ENCODE data around the gene RAF1.

Gene RAF1

GRCh38 chr3:12588039-12589009 lies 75.6 kb downstream of the RAF1 start:
- DNase-seq, result no peak

GRCh38 chr3:12586403-12586802 lies 77.5 kb downstream of the RAF1 start:
- no peak for DNase-seq

- DNase-seq, result no peak
Measured at GRCh38 chr3:12585970-12586369, 77.9 kb downstream of the RAF1 start.

DNA sequence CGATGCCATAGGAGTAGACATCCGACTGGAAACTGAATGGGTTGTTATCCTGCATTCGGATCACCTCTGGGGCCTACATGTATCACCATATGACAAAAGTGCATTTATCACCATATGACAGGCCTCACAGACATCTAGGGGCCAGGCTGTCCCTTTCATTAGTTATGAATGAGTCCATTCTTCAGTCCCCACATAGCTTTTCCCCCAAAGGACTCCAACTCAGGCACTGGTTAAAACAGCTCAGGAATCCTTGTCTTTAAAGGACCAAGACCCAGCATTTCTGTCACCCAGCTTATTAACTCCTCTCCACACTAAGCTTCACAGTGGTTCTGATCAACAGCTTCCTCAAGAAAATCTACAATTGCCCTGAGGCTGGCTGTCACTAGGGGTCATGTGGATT lies 78.7 kb downstream of the RAF1 start:
- DNase-seq, result no peak

DNA sequence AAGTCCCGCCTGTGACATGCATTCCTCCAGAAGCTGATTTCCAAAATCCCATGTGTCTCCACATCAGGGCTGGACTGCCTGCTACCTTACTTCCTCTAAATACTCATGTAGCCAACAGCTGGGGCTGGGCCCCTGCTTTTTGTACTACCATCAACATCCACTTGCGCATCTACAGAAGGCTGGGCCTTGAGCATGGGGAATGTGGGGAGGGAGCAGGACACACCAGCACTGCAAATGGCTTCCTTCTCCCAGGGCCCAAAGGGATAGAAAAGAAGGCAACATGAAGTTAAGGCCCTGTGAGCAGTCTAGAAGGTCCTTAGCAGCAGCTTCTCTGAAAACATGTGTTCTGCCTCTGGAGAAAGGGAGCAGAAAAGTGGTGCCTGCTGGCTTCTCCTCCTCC lies 79.8 kb downstream of the RAF1 start:
- no peak for DNase-seq

GRCh38 chr3:12583280-12583679 lies 80.6 kb downstream of the RAF1 start:
- DNase-seq, result no peak

GRCh38 chr3:12582730-12583129 lies 81.2 kb downstream of the RAF1 start:
- DNase-seq, result no peak

- DNase-seq, result peak; percentile 71 to 79 (median 77)
Measured at GRCh38 chr3:12579905-12580304, 84.0 kb downstream of the RAF1 start.

DNA sequence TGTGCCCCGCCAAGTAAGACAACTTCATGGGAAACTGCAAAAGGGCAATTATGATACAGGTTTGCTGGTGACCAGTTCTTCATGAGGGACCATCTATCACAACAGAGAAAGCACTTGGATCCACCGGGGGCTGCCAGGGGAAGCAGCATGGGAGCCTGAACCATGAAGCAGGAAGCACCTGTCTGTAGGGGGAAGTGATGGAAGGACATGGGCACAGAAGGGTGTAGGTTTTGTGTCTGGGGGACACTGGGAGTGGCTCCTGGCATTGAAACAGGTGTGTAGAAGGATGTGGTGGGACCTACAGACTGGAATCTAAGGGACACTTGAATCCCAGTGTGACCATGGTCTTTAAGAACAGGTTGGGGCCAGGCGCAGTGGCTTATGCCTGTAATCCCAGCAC lies 84.5 kb downstream of the RAF1 start:
- DNase-seq, result no peak

GRCh38 chr3:12578742-12579141 lies 85.2 kb downstream of the RAF1 start:
- no peak for DNase-seq

GRCh38 chr3:12577379-12577778 lies 86.5 kb downstream of the RAF1 start:
- no peak for DNase-seq

DNA sequence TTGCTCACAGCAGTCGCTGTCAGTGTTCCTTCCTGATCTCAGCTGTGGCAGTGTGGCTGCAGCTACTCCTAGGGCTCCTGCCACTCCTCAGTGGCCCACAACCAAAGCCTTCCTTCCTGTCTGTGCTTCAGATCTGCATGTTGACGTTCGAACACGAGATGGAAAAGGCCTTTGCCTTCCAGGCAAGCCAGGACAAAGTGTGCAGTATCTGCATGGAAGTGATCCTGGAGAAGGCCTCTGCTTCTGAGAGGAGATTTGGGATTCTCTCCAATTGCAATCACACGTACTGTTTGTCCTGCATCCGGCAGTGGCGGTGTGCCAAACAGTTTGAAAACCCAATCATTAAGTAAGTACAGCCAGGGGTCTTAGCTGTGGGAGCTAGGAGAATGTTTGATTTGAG lies 89.3 kb downstream of the RAF1 start:
- no peak for DNase-seq

DNA sequence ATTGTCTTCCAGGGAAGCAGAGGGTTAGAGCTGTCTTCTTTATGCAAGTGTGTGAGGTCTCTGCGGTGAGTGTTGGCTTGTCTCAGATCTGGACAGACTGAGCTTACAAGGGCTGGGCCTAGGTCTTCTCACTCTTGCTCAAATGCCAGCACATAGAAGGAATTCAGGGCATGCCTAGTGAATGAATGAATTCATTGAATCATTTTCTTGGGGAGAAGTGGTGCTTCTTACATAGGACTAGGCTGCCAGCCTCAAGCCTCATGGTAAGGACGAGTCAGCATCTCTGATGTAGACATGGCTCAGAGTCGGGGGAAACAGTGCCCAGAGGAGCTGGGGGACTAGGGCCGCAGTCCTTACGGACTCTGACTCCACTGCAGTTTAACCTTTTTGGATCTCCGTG lies 89.8 kb downstream of the RAF1 start:
- DNase-seq, result no peak

DNA sequence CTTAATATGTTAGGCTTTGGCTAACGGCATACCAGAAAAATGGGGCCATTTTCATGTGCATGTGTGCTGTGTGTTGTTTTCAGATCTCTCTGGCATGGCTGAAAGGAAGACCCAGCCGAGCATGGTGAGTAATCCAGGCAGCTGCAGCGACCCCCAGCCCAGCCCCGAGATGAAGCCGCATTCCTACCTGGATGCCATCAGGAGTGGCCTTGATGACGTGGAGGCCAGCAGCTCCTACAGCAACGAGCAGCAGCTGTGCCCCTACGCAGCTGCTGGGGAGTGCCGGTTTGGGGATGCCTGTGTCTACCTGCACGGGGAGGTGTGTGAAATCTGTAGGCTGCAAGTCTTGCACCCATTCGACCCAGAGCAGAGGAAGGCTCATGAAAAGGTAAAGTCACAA lies 91.9 kb downstream of the RAF1 start:
- no peak for DNase-seq

DNA sequence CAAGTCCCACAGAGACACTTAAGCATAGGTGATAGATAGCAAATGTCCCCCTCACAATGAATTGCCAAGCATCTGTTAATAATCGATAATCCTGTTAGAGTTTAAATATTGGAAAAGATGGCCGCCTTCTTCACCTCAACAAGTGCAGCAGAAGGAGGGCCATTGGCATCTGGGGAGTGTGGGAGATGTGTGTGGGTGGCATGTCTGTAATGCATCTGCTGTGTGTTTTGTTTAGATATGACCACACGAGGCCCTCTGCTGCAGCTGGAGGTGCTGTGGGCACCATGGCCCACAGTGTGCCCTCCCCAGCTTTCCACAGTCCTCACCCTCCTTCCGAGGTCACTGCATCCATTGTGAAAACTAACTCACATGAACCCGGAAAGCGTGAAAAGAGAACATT lies 94.1 kb downstream of the RAF1 start:
- no peak for DNase-seq

DNA sequence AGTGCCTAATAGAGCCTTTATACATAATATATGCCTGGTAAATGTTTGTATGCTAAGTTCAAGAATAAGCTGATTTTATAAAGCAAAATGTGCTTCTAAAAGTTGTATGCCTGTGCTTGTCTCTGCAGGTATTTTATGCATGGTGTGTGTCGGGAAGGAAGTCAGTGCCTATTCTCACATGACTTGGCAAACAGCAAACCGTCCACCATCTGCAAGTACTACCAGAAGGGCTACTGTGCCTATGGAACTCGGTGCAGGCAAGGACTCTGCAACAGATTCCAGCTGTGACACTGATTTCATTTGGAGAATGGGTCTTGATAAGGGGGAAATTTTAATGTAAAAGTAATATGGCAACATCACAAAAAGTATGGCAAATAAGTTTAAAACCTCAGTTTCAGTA lies 95.2 kb downstream of the RAF1 start:
- DNase-seq, result no peak

DNA sequence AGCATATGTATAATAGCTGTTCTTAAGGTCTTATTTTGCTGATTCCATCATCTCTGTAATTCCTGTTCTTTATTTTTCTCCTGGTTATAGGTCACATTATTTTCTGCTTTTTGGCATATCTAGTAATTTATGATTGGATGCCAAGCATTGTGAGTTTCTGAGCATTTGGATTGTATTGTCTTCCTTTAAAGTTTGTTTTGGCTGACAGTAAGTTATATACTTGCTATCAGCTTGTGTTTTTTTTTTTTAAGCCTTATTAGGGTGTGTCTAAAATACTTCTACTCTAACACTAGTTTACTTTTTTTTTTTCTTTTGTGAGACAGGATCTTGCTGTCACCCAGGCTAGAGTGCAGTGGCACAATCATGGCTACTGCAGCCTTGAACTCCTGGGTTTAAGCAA lies 96.9 kb downstream of the RAF1 start:
- no peak for DNase-seq

DNA sequence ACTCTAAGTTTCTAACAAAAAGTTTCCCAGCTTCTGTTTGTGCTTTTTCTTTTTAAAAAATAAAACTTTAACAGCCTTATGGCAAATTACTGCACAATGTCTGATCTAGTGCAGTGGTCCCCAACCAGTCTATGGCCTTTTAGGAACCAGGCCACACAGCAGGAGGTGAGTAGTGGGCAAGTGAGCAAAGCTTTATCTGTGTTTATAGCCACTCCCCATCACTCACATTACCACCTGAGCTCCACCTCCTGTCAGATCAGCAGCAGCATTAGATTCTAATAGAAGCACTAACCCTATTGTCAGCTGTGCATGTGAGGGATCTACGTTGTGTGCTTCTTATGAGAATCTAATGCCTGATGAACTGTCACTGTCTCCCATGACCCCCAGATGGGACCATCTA lies 101.5 kb downstream of the RAF1 start:
- no peak for DNase-seq

GRCh38 chr3:12561397-12561796 lies 102.5 kb downstream of the RAF1 start:
- no peak for DNase-seq

GRCh38 chr3:12560505-12561190 lies 103.3 kb downstream of the RAF1 start:
- DNase-seq, result peak; percentile 52 to 55 (median 54)

GRCh38 chr3:12559520-12559919 lies 104.4 kb downstream of the RAF1 start:
- DNase-seq, result no peak

DNA sequence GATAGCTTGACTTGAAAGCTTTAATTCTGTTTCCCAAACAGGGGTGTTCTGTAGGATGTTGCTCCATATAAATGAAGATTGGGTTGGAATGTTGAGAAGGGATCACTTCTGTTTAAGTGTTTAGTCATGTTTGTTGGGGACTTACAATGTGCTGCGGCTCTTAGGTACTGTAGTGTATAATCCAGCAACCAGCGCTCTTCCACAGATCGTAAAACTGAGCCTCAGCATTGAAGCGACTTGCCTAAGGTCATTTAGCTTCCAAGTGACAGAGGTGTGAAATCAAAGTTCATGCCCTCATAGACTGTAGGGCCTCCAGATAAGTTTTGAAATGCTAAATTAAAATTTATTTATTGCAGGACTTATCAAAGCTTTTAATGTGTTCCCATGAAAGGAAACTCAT lies 105.2 kb downstream of the RAF1 start:
- no peak for DNase-seq

- DNase-seq, result peak in 2 of 3 donors; percentile 57 to 58
Measured at GRCh38 chr3:12557473-12558100, 106.3 kb downstream of the RAF1 start.
